T-helper 2 cell treated with Interferon-gamma antibody and Interleukin-4, amounts not matched to agents 100 ng/mL and 5 ng/mL, for 36 hours (primary cell): ENCODE results near the gene SMARCD2. TPM values are rescaled to one million over a fixed set of nuclear protein-coding genes. Genes with fewer than 3 reads are reported as not detected.

Experiments
- intact Hi-C: fragments of 100-400 bp; cut with micrococcal nuclease; formaldehyde crosslinking; loops from one replicate; pipeline ENCODE4 v1.15.1; 2023
- total RNA-seq: library from RNA; stranded (reverse); gene quantifications from 2 replicates; pipeline ENCODE4 v1.2.3, GENCODE V29; 2022

Gene SMARCD2
- total RNA-seq, 1 donor from 2014 or later: 139 TPM

DNA sequence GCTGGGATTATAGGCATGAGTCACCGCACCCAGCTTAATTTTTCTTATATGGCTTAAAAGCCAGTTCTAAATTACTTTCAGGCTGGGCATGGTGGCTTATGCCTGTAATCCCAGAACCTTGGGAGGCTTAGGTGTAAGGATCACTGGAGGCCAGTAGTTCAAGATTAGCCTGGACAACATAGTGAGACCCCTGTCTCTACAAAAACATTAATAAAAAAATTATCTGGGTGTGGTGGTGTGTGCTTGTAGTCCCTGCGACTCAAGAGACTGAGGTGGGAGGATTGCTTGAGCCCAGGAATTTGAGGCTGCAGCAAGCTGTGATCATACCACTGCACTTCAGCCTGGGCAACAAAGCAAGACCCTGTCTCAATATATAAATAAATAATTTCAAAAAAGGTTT lies 10.8 kb upstream of the SMARCD2 start:
- intact Hi-C loops: no loop called here

- intact Hi-C loops: no loop called here
Observed at GRCh38 chr17:63850401-63850800, 7.9 kb upstream of the SMARCD2 start.

- intact Hi-C loops: loop anchor here (10.0 kb wide), 1 partner anchor 424 kb away; no protein-coding TSS in a partner anchor
Observed at GRCh38 chr17:63848834-63849689, 6.6 kb upstream of the SMARCD2 start.

DNA sequence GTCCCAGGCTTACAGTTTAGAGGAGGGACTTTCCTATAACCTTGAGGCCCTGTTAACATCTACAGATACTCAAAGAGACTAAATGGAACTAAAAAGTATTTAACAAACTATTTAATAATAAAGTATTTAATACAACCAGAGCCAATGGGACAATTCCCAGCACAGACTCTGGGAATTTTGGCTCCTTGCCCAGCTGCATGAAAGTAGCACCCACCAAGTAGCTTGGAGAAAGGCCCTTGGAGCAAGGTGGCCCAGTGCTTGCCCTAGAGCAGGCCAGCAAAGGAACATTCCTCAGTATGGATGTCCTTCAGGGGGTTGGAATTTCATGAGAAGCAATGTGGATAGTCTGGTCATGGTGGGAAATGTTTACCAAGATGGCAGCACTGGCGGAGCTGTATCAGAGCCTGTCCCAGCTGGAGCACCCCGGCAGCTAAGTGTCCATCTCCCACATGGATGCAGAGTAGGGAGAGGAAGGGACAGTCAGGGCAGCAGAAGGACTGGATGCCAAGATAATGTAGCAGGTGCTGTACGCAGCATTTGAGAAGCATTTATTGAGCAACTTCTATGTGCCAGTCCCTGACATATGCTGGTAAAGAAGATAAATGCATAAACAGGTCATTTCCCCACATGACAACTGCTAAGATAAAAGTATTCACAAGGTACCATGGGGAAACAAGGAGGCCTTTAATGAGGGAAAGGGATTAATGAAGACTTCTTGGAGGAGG lies 5.2 kb upstream of the SMARCD2 start:
- intact Hi-C loops: loop anchor here (10.0 kb wide), 1 partner anchor 423 kb away; no protein-coding TSS in a partner anchor

GRCh38 chr17:63845509-63845908 lies 3.0 kb upstream of the SMARCD2 start:
- intact Hi-C loops: loop anchor here (10.0 kb wide), 1 partner anchor 421 kb away; no protein-coding TSS in a partner anchor

- intact Hi-C loops: loop anchor here (1.0 to 10.0 kb wide), 10 partner anchors 17 to 653 kb away; partner anchors contain the start of genes CCDC47, DCAF7, ERN1 and FTSJ3
Observed at GRCh38 chr17:63843910-63844677, 1.6 kb upstream of the SMARCD2 start.

- intact Hi-C loops: loop anchor here (1.0 to 10.0 kb wide), 10 partner anchors 16 to 653 kb away; partner anchors contain the start of genes CCDC47, DCAF7, ERN1 and FTSJ3
Observed at GRCh38 chr17:63843387-63843888, 953 bp upstream of the SMARCD2 start.

GRCh38 chr17:63842173-63842539 lies 329 bp downstream of the SMARCD2 start:
- intact Hi-C loops: loop anchor here (2.0 to 10.0 kb wide), 6 partner anchors 141 to 655 kb away; partner anchors contain the start of genes ERN1, LIMD2, MAP3K3 and POLG2

- intact Hi-C loops: loop anchor here (2.0 to 10.0 kb wide), 6 partner anchors 141 to 655 kb away; partner anchors contain the start of genes ERN1, LIMD2, MAP3K3 and POLG2
Observed at GRCh38 chr17:63841350-63842172, 924 bp downstream of the SMARCD2 start.

GRCh38 chr17:63840591-63841349 lies 1.7 kb downstream of the SMARCD2 start:
- intact Hi-C loops: loop anchor here (5.0 to 10.0 kb wide), 2 partner anchors 292 to 416 kb away; partner anchors contain the start of gene ERN1

DNA sequence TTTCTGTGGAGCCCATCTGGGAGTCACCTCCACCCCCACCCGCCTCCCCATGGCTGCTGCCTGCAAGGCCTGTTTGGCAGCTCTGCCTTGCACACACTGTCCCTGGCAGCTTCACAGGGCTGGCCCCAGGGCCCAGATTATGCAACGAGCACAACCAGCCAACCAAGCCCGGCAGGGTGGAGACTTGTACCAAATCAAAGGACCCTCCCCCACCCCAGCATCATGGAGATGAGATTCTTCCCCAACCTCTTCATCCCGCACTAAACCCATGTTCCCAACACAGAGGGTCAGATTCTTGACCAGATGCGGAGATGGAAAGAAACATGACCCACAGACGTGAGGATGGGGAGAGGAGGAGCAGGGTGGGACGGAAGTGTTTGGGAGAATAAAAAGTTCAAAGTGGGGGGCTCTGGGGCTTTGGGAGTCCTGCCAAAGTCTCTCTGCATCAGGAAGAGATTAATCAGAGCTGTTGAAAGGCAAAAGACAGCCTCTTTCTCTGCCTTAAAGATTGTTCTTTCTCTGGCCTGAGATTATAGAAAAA lies 3.8 kb downstream of the SMARCD2 start:
- intact Hi-C loops: no loop called here

DNA sequence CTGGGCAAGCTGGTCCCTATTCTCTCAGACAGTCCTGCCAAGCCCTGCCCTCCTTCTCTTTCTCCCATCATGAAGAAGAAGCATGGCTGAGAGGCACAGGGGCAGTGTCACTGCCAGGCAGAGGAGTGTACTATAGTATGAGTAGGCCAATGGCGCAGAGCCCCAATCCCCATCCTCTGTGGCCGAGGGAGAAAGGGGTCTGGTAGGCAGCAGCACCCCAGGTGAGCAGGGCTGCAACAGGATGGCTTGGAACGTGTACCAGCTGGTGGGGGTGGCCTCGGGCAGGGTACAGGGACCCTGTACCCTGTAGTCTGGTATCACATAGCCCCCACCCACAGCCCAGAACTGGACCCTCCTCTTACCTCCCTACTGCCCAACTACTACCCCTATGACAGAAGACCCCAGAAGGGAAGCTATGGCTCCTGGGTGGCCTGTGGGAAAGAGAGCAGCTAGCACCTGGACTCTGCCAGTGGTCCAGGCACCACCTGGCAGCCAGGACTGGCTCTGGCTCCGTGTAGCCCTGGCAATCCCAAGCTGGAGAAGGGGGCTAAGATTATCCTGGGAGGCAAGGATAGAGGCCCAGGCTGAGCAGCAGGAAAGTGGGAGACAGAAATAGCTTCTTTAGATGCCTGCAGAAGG lies 4.4 kb downstream of the SMARCD2 start:
- intact Hi-C loops: no loop called here

DNA sequence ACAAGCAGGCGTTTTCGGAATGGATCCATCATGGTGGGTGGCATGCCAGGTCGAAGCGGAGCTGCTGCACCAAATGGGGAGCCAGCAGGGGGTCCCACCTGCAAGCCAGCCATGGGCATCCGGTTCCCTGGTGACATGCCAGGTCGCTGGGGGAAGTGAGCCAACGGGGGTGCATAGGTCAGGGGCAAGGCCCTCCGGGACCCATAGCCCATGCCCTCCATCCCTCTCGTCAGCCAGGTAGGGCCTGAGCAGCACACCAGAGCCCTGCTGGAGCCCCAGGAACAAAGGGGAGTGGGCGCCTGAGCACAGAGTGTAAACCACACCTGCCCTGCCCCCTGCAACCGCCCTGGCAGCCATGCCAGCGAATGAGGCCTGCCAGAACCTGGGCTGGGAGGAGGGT lies 5.0 kb downstream of the SMARCD2 start:
- intact Hi-C loops: no loop called here

DNA sequence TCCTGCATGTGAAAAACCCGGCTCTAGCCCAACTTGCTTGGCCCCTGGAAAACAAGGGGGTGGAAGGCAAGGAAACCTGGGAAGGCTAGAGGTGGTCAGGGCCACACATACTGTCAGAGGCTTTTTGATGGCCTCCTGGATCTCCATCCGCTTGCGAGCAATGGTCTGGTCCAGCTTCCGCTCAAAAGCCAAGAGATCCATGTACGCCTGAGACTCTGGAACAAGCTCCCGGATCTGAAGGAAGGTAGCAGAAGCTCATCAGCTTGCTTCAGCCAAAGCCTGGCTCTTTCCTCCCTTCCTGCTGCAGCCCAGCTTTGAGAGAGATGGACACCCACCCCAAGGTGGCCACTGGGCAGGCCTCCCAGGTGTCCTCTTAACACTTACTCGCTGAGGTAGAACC lies 5.7 kb downstream of the SMARCD2 start:
- intact Hi-C loops: no loop called here

DNA sequence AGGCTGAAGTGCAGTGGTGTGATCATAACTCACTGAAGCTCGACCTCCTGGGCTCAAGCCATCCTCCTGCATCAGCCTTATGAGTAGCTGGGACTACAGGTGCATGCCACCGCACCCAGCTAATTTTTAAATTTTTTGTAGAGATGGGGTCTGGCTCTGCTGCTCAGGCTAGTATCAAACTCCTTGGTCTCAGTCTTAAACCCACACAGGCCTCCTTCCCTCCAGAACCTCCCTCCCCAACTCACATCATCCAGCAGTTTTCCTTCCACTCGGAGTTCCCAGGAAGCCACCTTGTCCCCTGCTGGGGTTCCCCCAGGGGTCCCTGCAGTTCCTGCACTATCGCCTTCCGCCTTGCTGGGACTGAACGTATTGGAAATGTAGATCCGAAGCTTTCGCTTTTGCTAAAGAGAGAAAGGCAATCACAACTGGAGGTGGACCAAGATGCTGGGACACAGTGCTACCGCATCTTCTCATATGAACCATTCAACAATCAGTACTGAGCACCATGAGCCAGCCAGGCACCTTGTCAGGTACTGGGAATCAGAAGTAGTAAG lies 7.2 kb downstream of the SMARCD2 start:
- intact Hi-C loops: loop anchor here (2.0 kb wide), 1 partner anchor 136 kb away; no protein-coding TSS in a partner anchor

DNA sequence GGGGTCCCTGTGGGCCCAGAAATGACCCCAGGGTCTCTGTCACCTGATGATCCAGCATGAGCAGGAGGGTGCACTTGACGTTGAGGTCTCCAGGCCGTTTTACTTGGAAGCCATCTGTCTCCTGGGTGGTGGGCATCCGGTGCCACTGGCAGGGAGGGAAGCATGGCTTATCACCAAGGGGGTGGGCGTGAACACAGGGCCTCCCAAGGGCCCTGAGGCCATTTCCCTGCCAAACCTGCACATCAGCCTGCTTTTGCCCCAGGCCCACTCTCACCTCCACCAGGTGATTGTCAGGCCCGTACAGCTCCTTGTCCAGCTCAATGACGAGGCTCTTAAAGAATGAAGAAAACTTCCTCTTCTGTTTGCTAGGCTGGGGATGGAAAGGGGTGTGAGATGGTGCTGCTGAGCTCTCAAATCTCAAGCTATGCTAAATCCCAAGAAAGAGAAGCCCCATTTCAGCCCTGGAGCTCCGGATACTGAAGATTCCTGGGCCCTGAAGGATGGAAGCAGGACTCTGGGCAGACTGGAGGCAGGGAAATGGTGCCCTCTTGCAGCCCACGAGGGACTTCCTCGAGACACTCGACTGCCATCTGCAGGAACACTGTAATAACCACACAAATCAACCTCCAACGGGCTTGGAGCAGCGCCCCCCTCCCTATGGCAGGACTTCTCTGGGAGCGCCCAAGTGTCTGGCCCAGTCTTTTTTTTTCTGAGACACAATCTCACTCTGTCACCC lies 7.9 kb downstream of the SMARCD2 start:
- intact Hi-C loops: loop anchor here (2.0 kb wide), 1 partner anchor 136 kb away; no protein-coding TSS in a partner anchor

DNA sequence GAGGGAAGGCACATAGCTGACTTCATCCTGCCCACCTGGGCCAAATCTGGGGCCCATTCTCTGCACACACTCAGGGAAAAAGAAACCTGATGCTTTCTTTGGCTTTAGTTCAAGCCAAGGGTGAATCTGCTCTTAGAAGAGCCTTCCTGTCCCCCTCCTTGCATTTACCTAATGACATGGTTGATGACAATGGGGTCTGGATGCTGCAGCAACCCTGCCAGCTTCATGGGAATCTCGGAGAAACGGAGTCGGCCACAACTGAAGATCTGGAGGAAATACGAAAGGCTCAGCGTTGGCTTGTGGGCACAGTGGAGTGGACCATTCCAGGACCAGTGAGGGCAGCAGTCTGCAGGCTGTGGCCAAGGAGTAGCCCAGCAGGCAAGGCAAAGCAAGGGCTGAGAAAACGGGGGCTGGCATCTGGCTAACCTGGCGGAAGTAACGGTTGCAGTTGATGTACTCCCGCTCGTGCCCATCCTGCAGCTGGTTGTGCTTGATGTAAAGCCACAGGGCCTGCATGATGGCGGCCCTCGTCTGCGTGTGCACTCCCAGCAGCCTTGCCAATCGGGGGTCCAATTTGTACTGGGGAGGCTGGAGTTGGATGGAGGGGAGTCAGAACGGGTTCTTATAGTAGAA lies 8.6 kb downstream of the SMARCD2 start:
- intact Hi-C loops: loop anchor here (2.0 kb wide), 1 partner anchor 135 kb away; no protein-coding TSS in a partner anchor
